GM06990 (cell line): ENCODE measurements around the gene ADAMTSL1.
A peak's percentile ranks its signal among the peaks of the same experiment; 100 is the strongest.

Source experiments
- DNase-seq: peaks from one replicate; pipeline ENCODE4 v3.0.0-alpha.2; 2011; ENCODE audit not compliant: insufficient read length; ENCODE audit errors: extremely low read depth
- H3K27me3 ChIP-seq: replicated peaks from 2 replicates; pipeline ENCODE4 v1.6.0; 2011; ENCODE audit warnings: low read length; ENCODE audit not compliant: control insufficient read depth, insufficient read depth
- H3K36me3 ChIP-seq: 2 replicates; pipeline ENCODE4 v1.5.1; 2011; ENCODE audit warnings: low read length; ENCODE audit not compliant: control insufficient read depth, insufficient read depth
- H3K4me3 ChIP-seq: replicated peaks from 2 replicates; pipeline ENCODE4 v1.5.1; 2011; ENCODE audit warnings: low read depth, mild to moderate bottlenecking, control low read depth, low read length
- CTCF ChIP-seq: IDR thresholded peaks from 2 replicates; pipeline ENCODE4 v1.5.1; 2011; ENCODE audit warnings: low read length, control low read depth, mild to moderate bottlenecking, inconsistent platforms; ENCODE audit not compliant: insufficient read depth, poor library complexity, severe bottlenecking

Gene ADAMTSL1

GRCh38 chr9:18437315-18438201, 36.4 kb upstream of the ADAMTSL1 start:
- Histone ChIP-seq H3K36me3 (no peaks in the 10 kb centered on the region), H3K27me3 (no peaks in the 10 kb centered on the region), H3K4me3 (no peak overlapping the region)
- no peak for DNase-seq
- no peak for TF ChIP-seq CTCF

GRCh38 chr9:18438300-18438925, 35.5 kb upstream of the ADAMTSL1 start:
- DNase-seq: no peak
- Histone ChIP-seq H3K4me3 (no peak overlapping the region), H3K36me3 (no peaks in the 10 kb centered on the region), H3K27me3 (no peaks in the 10 kb centered on the region)
- no peak for TF ChIP-seq CTCF

- no peak for DNase-seq
- H3K4me3 ChIP-seq: no peak overlapping the region
- TF ChIP-seq CTCF: no peak
- H3K36me3 ChIP-seq: no peaks in the 10 kb centered on the region
- H3K27me3 ChIP-seq: no peaks in the 10 kb centered on the region
These were observed 35.0 kb upstream of the ADAMTSL1 start for GRCh38 chr9:18438951-18439350.

- DNase-seq: no peak
- no peak for TF ChIP-seq CTCF
- Histone ChIP-seq H3K36me3 (no peaks in the 10 kb centered on the region), H3K4me3 (no peak overlapping the region), H3K27me3 (no peaks in the 10 kb centered on the region)
These were observed 32.7 kb upstream of the ADAMTSL1 start for GRCh38 chr9:18441261-18441660.

GRCh38 chr9:18442629-18443491, 31.1 kb upstream of the ADAMTSL1 start:
- peak; percentile 95 for TF ChIP-seq CTCF
- Histone ChIP-seq H3K4me3 (no peak overlapping the region), H3K27me3 (no peaks in the 10 kb centered on the region), H3K36me3 (no peaks in the 10 kb centered on the region)
- no peak for DNase-seq
